Gastrocnemius medialis (tissue), 4 donors: ENCODE measurements around the gene OR10S1.

ENCODE experiments used
- CTCF ChIP-seq, 5 experiments: fragments of 450-650 bp in 3 of 5; fragments of 200-600 bp in 2 of 5; sonication (generic) in 2 of 5; IDR thresholded peaks in 4 of 5; conservative IDR thresholded peaks in 1 of 5; 1 replicate in 4 of 5; 2 replicates in 1 of 5; pipeline ENCODE4 v1.5.1; 2016 to 2019; ENCODE audit warnings: antibody characterized with exemption in 5 of 5, mild to moderate bottlenecking in 3 of 5, moderate library complexity in 3 of 5
- POLR2A ChIP-seq, 2 donors: fragments of 450-650 bp; IDR thresholded peaks; one replicate each; pipeline ENCODE4 v1.6.1; 2017; ENCODE audit warnings: antibody characterized with exemption in 2 of 2, mild to moderate bottlenecking in 2 of 2, moderate library complexity in 2 of 2

GRCh38 chr11:123977731-123978347 lies at the start of gene OR10S1:
- TF ChIP-seq CTCF (IDR thresholded peaks at IDR 0.05 in 4 of 5, conservative IDR thresholded peaks at IDR 0.05 in 1 of 5) (no peak), POLR2A (IDR thresholded peaks at IDR 0.05) (no peak)
